Activated T-helper 17 cell treated with anti-CD3 and anti-CD28 coated beads, Interleukin-2, amount 50 U/mL, for 72 hours (primary cell): ENCODE data around the gene CACNA1F. TPM values are rescaled to one million over a fixed set of nuclear protein-coding genes. Genes with fewer than 3 reads are reported as not detected.

Source experiments
- ATAC-seq: fragments of 150-1000 bp; cut with Tn5 transposase; replicated peaks from 2 replicates; pipeline ENCODE4 v1.10.0; 2021; ENCODE audit warnings: mild to moderate bottlenecking, moderate library complexity
- H3K27ac Mint-ChIP-seq: one replicate; pipeline ENCODE4 v1.8.0; 2022; ENCODE audit warnings: mixed read lengths
- H3K27me3 Mint-ChIP-seq: one replicate; pipeline ENCODE4 v1.8.0; 2022; ENCODE audit warnings: mixed read lengths
- H3K36me3 Mint-ChIP-seq: one replicate; pipeline ENCODE4 v1.8.0; 2022; ENCODE audit warnings: low read depth, mild to moderate bottlenecking, mixed read lengths
- H3K4me1 Mint-ChIP-seq: one replicate; pipeline ENCODE4 v1.8.0; 2022; ENCODE audit warnings: mixed read lengths
- H3K4me3 Mint-ChIP-seq: one replicate; pipeline ENCODE4 v1.8.0; 2022; ENCODE audit warnings: mild to moderate bottlenecking, mixed read lengths
- H3K9me3 Mint-ChIP-seq: one replicate; pipeline ENCODE4 v1.8.0; 2022; ENCODE audit warnings: mixed read lengths
- total RNA-seq, 2 donors: library from RNA; stranded (reverse); gene quantifications; one replicate each; pipeline ENCODE4 v1.2.3, GENCODE V29; 2022

The CACNA1F gene
- total RNA-seq, 2 donors from 2014 or later: 0.82 to 6.2 TPM

DNA sequence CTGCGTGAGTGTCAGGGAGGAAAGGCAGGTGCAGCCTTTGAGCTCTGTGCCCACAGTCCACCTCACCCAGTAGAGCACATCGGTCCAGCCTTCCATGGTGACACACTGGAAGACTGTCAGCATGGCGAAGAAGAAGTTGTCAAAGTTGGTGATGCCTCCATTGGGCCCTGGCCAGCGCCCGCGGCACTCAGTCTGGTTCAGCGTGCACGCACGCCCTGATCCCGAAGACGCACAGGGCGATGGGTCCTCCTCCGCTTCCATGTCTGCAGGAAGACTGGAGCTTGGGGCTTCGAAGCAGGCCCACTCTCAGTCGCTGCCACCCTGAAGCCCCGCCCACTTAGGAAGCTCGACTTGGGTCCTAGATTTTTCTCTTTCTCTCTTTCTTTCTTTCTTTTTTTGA lies 5.0 kb downstream of the CACNA1F start:
- ATAC-seq: no peak
- Mint-ChIP-seq H3K27ac (no peak overlapping the region), H3K27me3 (no peaks in the 10 kb centered on the region), H3K4me3 (no peak overlapping the region), H3K4me1 (peaks cover 5% of the 10 kb centered on the region), H3K36me3 (no peaks in the 10 kb centered on the region), H3K9me3 (no peaks in the 10 kb centered on the region)

DNA sequence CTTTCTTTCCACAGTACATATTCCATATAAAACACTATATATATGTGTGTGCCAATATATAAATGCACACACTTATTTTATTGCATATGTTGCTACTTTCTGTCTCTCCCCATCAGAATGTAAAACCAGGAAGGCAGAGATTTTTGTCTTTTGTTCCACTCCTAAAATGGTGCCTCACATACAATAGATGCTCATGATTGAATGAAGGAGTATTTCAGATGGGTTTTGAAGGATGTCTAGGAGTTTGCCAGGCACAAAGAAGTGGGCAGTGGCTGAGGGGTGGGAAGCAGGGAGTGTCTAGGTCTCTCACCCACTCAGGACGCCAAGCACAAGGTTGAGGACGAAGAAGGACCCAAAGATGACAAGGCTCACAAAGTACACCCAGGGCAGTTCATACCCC lies 5.4 kb downstream of the CACNA1F start:
- Mint-ChIP-seq H3K4me1 (peaks cover 8% of the 10 kb centered on the region), H3K9me3 (no peaks in the 10 kb centered on the region), H3K27ac (no peak overlapping the region), H3K4me3 (no peak overlapping the region), H3K36me3 (no peaks in the 10 kb centered on the region), H3K27me3 (no peaks in the 10 kb centered on the region)
- ATAC-seq: no peak

DNA sequence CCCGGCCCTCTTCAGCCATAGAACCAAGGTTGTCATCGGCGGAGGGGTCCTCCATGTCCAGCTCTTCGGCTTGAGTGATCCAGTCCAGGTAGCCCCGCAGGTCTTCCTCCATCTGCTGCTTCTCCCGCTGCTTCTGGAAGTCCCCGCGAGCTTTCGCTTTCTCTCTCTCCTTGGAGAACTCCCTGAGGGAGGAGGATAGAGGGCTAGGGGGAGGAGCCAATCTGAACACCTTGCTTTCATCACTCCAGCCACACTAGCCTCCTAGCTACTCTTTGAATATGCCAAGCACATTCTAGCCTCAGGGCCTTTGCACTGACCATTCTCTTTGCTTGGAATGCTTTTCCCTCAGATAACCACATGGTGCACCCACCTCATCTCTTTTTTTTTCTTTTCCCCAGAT lies 6.2 kb downstream of the CACNA1F start:
- H3K36me3 Mint-ChIP-seq: no peaks in the 10 kb centered on the region
- ATAC-seq: no peak
- no peaks in the 10 kb centered on the region for H3K9me3 Mint-ChIP-seq
- peaks cover 7% of the 10 kb centered on the region for H3K4me1 Mint-ChIP-seq
- no peaks in the 10 kb centered on the region for H3K27me3 Mint-ChIP-seq
- H3K4me3 Mint-ChIP-seq: no peak overlapping the region
- no peak overlapping the region for H3K27ac Mint-ChIP-seq

DNA sequence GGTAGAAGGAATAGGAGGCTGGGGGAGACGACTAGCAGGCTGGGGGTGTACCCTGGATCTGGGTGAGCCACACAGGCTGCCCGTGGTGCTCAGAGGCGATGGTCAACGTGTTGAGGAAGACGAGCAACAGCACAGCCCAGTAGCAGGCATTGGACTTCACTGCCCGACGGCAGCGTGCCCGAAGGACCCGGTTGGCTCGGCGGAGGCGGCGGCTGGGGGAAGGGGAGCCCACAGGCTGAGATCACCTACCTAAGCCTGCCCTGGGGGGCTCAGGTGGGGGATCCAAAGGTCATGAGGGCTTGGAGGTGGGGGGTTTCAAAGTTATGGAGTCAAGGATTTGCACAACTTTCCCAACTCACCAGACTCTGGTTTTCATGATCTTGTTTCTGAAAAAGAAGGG lies 7.3 kb downstream of the CACNA1F start:
- no peak overlapping the region for H3K4me3 Mint-ChIP-seq
- H3K4me1 Mint-ChIP-seq: peaks cover 4% of the 10 kb centered on the region
- no peaks in the 10 kb centered on the region for H3K36me3 Mint-ChIP-seq
- no peak overlapping the region for H3K27ac Mint-ChIP-seq
- no peak for ATAC-seq
- H3K27me3 Mint-ChIP-seq: no peaks in the 10 kb centered on the region
- H3K9me3 Mint-ChIP-seq: no peaks in the 10 kb centered on the region

DNA sequence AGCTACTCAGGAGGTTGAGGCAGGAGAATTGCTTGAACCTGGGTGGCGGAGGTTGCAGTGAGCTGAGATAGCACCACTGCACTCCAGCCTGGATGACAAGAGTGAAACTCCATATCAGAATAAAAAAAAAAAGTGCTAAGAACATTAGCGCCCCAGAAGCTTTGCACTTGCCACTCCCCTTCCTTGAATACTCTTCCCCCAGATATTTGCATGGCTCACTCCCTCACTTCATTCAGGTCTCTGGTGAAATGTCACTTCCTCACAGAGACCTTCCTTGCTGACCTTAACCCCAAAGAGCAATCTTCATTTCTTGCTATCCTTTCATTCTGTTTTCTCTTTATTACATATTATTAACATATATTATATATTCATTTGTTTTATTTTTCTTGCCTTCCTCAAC lies 11.3 kb downstream of the CACNA1F start:
- no peak for ATAC-seq
- no peaks in the 10 kb centered on the region for H3K9me3 Mint-ChIP-seq
- H3K4me1 Mint-ChIP-seq: peaks cover 4% of the 10 kb centered on the region
- no peaks in the 10 kb centered on the region for H3K27me3 Mint-ChIP-seq
- no peak overlapping the region for H3K4me3 Mint-ChIP-seq
- no peaks in the 10 kb centered on the region for H3K36me3 Mint-ChIP-seq
- H3K27ac Mint-ChIP-seq: no peak overlapping the region

DNA sequence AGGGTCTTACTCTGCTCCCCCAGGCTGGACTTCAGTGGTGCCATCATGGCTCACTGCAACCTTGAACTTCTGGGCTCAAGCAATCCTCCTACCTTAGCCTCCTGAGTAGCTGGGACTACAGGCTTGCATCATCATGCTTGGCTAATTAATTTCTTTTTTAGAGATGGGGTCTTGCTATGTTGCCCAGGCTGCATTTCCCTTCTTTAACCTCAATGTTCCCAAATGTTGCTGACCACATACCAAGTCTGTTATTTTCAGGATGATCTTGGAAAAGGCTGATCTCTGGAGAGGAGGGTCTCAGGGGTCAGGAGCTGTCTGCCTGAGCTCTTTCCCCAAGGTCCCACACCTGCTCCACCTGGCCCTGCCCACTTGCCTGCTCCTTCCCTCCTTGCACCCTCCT lies 13.0 kb downstream of the CACNA1F start:
- H3K27ac Mint-ChIP-seq: no peak overlapping the region
- peaks cover 4% of the 10 kb centered on the region for H3K4me1 Mint-ChIP-seq
- no peaks in the 10 kb centered on the region for H3K36me3 Mint-ChIP-seq
- H3K27me3 Mint-ChIP-seq: no peaks in the 10 kb centered on the region
- no peak for ATAC-seq
- no peak overlapping the region for H3K4me3 Mint-ChIP-seq
- no peaks in the 10 kb centered on the region for H3K9me3 Mint-ChIP-seq

DNA sequence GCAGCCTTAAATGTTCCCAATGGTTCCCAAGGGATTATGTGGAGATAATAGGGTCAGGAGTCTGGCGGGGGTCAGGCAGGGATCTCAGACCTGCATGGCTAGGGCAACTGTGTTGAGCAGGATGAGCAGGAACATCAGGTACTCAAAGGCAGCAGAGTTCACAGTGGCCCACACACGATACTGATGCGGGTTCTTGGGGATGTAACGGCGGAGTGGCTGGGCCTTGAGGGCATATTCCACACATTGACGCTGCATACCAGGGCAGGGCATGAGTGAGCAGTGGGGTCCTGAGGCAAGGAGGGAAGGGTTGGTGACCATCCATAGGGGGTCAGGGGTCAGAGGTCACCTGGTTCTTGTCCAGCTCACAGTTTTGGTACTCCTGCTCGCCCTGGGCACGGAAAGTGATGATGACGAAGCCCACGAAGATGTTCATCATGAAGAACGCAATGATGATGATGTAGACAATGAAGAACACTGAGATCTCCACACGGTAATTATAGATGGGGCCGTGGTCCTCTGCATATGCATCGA lies 18.1 kb downstream of the CACNA1F start:
- Mint-ChIP-seq H3K27me3 (no peaks in the 10 kb centered on the region), H3K27ac (no peak overlapping the region), H3K4me1 (no peaks in the 10 kb centered on the region), H3K4me3 (no peak overlapping the region), H3K9me3 (no peaks in the 10 kb centered on the region), H3K36me3 (no peaks in the 10 kb centered on the region)
- no peak for ATAC-seq

DNA sequence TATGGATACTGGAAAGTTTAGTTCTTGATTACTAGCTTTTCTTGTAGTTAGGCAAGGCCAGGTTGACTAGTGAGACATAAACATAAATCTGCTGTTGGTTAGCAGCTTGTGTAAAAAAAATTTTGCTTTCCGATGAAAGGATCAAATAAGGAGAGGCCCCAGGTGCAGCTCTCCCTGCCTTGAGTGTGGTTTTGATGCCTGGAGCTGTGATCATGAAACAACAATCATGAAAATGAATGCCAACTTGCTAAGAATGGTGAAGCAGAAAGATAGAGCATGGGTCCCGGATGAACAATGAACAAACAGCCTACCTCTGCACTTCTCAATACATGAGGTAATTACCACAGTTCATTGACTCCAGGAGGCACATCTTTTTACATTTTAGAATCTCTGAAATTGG lies 18.7 kb downstream of the CACNA1F start:
- Mint-ChIP-seq H3K27me3 (no peaks in the 10 kb centered on the region), H3K36me3 (no peaks in the 10 kb centered on the region)

DNA sequence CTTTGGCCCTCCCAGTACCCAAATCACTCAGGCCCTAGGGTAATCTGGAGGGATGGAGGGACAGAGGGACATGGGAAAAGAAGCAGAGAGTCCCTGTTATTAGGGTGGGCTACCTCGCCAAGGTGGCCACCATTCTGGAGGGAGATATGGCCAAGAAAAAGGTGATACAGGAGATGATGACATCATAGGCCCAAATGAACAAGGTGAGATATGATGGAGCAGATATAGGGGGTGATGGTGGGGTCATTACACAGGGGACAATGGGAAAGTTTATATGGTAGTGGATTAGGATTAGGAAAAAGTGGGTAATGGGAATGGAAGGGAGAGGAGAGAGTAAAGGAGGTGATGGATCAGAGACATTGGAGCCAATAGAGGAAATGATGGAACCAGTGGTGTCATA lies 20.3 kb downstream of the CACNA1F start:
- Mint-ChIP-seq H3K4me3 (no peak overlapping the region), H3K9me3 (no peaks in the 10 kb centered on the region), H3K27ac (no peak overlapping the region), H3K36me3 (no peaks in the 10 kb centered on the region), H3K27me3 (no peaks in the 10 kb centered on the region), H3K4me1 (no peaks in the 10 kb centered on the region)
- ATAC-seq: no peak

More for the DNA sequence above, 18.7 kb downstream of the CACNA1F start:
- H3K4me1 Mint-ChIP-seq: no peaks in the 10 kb centered on the region
- no peak overlapping the region for H3K4me3 Mint-ChIP-seq
- no peak for ATAC-seq
- H3K9me3 Mint-ChIP-seq: no peaks in the 10 kb centered on the region
- no peak overlapping the region for H3K27ac Mint-ChIP-seq

DNA sequence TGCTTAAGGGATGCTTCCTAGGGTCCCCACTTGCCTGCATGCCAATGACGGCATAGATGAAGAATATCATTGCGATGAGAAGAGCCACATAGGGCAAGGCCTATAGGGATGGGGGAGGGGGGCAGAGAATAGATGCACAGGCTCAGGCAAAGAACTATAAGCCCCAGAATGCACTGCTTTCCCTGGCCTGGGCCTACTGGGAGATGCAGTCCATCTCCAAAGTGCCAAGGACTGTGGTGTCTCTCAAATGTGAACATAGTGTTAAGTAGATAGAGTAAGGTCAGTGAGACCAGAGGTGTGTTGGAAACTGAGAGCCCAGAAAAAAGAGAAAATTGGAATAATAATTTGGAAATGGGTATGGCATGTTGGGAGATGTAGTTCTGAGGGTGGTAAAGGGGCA lies 20.9 kb downstream of the CACNA1F start:
- Mint-ChIP-seq H3K9me3 (no peaks in the 10 kb centered on the region), H3K27ac (no peak overlapping the region), H3K4me1 (no peaks in the 10 kb centered on the region), H3K36me3 (no peaks in the 10 kb centered on the region), H3K4me3 (no peak overlapping the region), H3K27me3 (no peaks in the 10 kb centered on the region)
- no peak for ATAC-seq

DNA sequence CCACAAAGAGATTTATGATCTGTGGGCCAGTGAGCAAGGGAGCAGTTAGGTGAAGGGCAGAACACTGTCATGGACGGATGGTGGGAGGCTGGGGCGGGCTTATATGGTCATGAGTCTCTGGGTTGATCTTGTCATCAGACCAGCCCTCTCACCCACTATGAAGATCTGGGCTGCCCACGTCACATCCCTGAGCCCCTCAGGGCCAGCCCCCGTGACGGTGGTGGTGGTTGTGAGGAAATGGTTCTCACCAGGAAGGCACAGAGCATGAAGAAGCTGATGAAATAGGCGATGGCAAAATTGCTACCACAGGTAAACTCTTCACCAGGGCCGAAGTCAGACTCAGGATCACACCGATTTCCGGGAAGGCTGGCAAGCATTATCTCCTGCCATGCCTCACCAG lies 22.1 kb downstream of the CACNA1F start:
- Mint-ChIP-seq H3K9me3 (no peaks in the 10 kb centered on the region), H3K27me3 (no peaks in the 10 kb centered on the region), H3K36me3 (no peaks in the 10 kb centered on the region), H3K27ac (no peak overlapping the region), H3K4me1 (no peaks in the 10 kb centered on the region), H3K4me3 (no peak overlapping the region)
- ATAC-seq: no peak

DNA sequence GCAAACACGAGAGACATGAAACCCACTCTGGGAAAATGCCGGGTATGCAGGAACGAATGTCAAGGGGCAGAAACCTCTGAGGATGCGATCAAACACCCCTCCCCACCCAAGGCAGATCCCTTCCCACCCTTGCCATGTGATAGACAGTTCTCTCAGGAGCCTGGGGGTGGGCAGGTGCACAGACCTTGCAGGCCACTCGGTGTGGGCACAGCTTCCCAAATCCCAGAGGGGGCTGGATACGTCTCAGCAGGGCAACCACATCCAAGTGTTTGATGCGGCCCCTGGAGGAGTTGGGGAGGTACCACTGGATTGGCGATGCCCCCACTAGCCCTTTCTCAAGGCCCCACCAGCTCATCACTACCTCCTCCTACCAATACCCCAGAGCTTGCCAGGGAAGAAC lies 22.7 kb downstream of the CACNA1F start:
- ATAC-seq: no peak
- no peaks in the 10 kb centered on the region for H3K4me1 Mint-ChIP-seq
- H3K36me3 Mint-ChIP-seq: no peaks in the 10 kb centered on the region
- no peak overlapping the region for H3K4me3 Mint-ChIP-seq
- H3K9me3 Mint-ChIP-seq: no peaks in the 10 kb centered on the region
- H3K27ac Mint-ChIP-seq: no peak overlapping the region
- no peaks in the 10 kb centered on the region for H3K27me3 Mint-ChIP-seq

DNA sequence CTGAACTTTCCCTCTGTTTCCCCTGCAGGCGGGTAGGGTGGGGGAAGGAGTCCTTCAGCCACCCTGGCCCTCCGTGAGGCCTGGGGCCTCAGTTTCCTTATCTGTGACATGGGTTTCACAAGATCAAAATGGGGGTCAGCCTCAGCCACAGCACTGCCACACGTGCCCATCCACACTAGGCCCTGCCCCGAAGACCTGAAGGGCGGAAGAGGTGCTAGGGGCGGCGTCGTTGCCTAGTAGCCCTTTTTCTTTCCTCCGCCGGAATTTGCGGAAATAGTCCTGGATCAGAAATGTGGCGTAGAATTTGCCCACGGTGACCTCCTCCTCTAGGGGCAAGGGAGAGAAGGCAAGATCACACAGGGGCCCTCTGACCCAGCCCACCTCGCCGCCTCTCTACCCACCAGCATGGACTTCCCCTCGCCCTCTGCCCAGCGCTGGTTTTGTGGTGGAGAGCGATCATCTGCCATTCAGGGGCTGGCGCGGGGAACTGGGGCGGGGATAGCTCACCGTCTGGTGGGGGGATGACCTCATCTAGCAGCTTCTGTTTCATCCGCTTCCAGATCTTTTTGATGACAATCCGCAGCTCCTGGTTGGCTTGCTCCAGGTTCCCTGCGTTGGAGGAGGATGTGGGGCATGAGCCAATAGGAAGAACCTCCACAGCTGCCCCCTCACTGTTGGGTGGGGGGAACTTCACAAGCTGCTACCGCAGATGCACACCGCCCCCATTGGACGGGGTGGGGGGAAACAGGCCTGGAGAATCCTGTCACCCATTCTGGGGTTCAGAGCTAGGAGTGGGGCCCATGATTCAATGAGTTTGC lies 23.5 kb downstream of the CACNA1F start:
- H3K36me3 Mint-ChIP-seq: no peaks in the 10 kb centered on the region
- H3K9me3 Mint-ChIP-seq: no peaks in the 10 kb centered on the region
- H3K27me3 Mint-ChIP-seq: no peaks in the 10 kb centered on the region
- no peak for ATAC-seq
- no peak overlapping the region for H3K4me3 Mint-ChIP-seq
- H3K27ac Mint-ChIP-seq: no peak overlapping the region
- H3K4me1 Mint-ChIP-seq: no peaks in the 10 kb centered on the region

DNA sequence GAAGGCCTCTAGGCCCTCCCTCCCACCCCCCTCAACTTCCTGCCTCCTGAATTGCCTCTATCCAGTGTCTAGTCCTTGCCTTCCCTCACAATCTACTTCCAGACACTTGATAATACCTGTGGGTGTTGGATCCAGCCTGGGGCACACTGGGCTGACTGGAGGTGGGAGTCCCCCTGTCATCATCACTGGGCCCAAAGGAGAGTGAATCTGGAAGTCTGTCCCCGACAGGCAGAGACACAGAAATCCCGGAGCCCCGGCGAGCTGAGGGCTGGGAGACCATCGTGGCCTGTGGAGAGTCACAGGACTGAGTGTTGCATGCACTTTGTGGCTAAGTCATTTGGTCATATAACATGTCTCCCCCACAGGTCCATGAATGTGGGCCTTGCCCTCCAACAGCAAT lies 24.7 kb downstream of the CACNA1F start:
- no peak overlapping the region for H3K4me3 Mint-ChIP-seq
- ATAC-seq: no peak
- H3K27me3 Mint-ChIP-seq: no peaks in the 10 kb centered on the region
- H3K4me1 Mint-ChIP-seq: no peaks in the 10 kb centered on the region
- H3K9me3 Mint-ChIP-seq: no peaks in the 10 kb centered on the region
- no peak overlapping the region for H3K27ac Mint-ChIP-seq
- H3K36me3 Mint-ChIP-seq: no peaks in the 10 kb centered on the region

DNA sequence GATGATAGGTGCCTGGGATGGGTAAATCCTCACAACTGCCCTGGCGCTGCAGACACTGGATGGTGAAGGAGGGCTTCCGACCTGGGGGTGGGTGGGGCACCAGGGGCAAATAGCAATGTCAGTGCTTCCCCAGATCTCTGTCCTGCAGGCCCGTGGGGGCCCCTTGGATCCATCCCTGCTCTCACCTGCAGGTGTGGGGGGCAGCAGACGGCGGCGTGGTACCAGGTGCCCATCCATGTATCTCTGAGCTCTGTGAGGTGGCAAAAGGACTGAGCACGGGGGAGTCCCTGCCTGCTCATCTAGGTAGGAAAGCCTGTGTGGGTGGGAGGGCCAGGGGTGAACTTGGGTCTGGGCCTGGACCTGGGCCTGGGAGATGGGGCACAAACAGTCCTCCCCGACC lies 26.6 kb downstream of the CACNA1F start:
- H3K4me1 Mint-ChIP-seq: no peaks in the 10 kb centered on the region
- no peaks in the 10 kb centered on the region for H3K27me3 Mint-ChIP-seq
- no peak overlapping the region for H3K4me3 Mint-ChIP-seq
- H3K9me3 Mint-ChIP-seq: no peaks in the 10 kb centered on the region
- ATAC-seq: no peak
- H3K36me3 Mint-ChIP-seq: no peaks in the 10 kb centered on the region
- H3K27ac Mint-ChIP-seq: no peak overlapping the region
